Measurements from ENCODE around the gene SUGP2.

DNA sequence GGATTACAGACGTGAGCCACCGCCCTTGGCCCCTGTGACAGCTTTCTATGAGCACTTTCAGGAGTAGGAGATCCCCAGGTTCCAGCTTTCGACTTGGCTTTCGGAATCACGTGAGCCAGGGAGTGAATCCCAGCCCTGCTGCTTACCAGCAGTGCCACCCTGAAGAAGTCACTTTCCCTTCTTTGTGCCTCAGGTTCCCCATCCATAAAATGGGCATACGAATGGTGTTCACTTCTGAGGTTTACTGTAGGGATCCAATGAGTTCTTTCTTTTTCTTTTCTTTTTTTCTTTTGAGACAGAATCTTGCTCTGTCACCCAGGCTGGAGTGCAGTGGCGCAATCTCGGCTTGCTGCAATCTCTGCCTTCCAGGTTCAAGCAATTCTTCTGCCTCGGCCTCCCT, 88.0 kb downstream of the SUGP2 start:
- TF ChIP-seq CREB1 (CRISPR knock-in tag; IDR thresholded peaks at IDR 0.05; ENCODE audit: low read depth) (no peak), EZH2 (IDR thresholded peaks at IDR 0.05; ENCODE audit: low read depth, unreplicated experiment) (no peak), JUNB (IDR thresholded peaks at IDR 0.05; ENCODE audit: unreplicated experiment) (no peak), POLR2AphosphoS5 (IDR thresholded peaks at IDR 0.05; ENCODE audit: low read depth) (no peak), STAT1 (IDR thresholded peaks at IDR 0.05; ENCODE audit: unreplicated experiment) (no peak), EZH2phosphoT487 (IDR thresholded peaks at IDR 0.05; ENCODE audit: unreplicated experiment) (no peak), ZNF114 (CRISPR knock-in tag; IDR thresholded peaks at IDR 0.05) (no peak), ZNF331 (CRISPR knock-in tag; IDR thresholded peaks at IDR 0.05; ENCODE audit: low read depth) (no peak), NANOG (IDR thresholded peaks at IDR 0.05; ENCODE audit: borderline replicate concordance) (no peak)
- TF ChIP-seq, protein P1, sequence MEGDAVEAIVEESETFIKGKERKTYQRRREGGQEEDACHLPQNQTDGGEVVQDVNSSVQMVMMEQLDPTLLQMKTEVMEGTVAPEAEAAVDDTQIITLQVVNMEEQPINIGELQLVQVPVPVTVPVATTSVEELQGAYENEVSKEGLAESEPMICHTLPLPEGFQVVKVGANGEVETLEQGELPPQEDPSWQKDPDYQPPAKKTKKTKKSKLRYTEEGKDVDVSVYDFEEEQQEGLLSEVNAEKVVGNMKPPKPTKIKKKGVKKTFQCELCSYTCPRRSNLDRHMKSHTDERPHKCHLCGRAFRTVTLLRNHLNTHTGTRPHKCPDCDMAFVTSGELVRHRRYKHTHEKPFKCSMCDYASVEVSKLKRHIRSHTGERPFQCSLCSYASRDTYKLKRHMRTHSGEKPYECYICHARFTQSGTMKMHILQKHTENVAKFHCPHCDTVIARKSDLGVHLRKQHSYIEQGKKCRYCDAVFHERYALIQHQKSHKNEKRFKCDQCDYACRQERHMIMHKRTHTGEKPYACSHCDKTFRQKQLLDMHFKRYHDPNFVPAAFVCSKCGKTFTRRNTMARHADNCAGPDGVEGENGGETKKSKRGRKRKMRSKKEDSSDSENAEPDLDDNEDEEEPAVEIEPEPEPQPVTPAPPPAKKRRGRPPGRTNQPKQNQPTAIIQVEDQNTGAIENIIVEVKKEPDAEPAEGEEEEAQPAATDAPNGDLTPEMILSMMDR (conservative IDR thresholded peaks at IDR 0.05; ENCODE audit: low read depth in 2 of 2) = no peak
- TF ChIP-seq, protein P2, sequence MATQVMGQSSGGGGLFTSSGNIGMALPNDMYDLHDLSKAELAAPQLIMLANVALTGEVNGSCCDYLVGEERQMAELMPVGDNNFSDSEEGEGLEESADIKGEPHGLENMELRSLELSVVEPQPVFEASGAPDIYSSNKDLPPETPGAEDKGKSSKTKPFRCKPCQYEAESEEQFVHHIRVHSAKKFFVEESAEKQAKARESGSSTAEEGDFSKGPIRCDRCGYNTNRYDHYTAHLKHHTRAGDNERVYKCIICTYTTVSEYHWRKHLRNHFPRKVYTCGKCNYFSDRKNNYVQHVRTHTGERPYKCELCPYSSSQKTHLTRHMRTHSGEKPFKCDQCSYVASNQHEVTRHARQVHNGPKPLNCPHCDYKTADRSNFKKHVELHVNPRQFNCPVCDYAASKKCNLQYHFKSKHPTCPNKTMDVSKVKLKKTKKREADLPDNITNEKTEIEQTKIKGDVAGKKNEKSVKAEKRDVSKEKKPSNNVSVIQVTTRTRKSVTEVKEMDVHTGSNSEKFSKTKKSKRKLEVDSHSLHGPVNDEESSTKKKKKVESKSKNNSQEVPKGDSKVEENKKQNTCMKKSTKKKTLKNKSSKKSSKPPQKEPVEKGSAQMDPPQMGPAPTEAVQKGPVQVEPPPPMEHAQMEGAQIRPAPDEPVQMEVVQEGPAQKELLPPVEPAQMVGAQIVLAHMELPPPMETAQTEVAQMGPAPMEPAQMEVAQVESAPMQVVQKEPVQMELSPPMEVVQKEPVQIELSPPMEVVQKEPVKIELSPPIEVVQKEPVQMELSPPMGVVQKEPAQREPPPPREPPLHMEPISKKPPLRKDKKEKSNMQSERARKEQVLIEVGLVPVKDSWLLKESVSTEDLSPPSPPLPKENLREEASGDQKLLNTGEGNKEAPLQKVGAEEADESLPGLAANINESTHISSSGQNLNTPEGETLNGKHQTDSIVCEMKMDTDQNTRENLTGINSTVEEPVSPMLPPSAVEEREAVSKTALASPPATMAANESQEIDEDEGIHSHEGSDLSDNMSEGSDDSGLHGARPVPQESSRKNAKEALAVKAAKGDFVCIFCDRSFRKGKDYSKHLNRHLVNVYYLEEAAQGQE (IDR thresholded peaks at IDR 0.05; ENCODE audit: unreplicated experiment) = no peak
- TF ChIP-seq, protein P3, sequence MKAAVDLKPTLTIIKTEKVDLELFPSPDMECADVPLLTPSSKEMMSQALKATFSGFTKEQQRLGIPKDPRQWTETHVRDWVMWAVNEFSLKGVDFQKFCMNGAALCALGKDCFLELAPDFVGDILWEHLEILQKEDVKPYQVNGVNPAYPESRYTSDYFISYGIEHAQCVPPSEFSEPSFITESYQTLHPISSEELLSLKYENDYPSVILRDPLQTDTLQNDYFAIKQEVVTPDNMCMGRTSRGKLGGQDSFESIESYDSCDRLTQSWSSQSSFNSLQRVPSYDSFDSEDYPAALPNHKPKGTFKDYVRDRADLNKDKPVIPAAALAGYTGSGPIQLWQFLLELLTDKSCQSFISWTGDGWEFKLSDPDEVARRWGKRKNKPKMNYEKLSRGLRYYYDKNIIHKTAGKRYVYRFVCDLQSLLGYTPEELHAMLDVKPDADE (IDR thresholded peaks at IDR 0.05) = no peak
- TF ChIP-seq, protein P4, sequence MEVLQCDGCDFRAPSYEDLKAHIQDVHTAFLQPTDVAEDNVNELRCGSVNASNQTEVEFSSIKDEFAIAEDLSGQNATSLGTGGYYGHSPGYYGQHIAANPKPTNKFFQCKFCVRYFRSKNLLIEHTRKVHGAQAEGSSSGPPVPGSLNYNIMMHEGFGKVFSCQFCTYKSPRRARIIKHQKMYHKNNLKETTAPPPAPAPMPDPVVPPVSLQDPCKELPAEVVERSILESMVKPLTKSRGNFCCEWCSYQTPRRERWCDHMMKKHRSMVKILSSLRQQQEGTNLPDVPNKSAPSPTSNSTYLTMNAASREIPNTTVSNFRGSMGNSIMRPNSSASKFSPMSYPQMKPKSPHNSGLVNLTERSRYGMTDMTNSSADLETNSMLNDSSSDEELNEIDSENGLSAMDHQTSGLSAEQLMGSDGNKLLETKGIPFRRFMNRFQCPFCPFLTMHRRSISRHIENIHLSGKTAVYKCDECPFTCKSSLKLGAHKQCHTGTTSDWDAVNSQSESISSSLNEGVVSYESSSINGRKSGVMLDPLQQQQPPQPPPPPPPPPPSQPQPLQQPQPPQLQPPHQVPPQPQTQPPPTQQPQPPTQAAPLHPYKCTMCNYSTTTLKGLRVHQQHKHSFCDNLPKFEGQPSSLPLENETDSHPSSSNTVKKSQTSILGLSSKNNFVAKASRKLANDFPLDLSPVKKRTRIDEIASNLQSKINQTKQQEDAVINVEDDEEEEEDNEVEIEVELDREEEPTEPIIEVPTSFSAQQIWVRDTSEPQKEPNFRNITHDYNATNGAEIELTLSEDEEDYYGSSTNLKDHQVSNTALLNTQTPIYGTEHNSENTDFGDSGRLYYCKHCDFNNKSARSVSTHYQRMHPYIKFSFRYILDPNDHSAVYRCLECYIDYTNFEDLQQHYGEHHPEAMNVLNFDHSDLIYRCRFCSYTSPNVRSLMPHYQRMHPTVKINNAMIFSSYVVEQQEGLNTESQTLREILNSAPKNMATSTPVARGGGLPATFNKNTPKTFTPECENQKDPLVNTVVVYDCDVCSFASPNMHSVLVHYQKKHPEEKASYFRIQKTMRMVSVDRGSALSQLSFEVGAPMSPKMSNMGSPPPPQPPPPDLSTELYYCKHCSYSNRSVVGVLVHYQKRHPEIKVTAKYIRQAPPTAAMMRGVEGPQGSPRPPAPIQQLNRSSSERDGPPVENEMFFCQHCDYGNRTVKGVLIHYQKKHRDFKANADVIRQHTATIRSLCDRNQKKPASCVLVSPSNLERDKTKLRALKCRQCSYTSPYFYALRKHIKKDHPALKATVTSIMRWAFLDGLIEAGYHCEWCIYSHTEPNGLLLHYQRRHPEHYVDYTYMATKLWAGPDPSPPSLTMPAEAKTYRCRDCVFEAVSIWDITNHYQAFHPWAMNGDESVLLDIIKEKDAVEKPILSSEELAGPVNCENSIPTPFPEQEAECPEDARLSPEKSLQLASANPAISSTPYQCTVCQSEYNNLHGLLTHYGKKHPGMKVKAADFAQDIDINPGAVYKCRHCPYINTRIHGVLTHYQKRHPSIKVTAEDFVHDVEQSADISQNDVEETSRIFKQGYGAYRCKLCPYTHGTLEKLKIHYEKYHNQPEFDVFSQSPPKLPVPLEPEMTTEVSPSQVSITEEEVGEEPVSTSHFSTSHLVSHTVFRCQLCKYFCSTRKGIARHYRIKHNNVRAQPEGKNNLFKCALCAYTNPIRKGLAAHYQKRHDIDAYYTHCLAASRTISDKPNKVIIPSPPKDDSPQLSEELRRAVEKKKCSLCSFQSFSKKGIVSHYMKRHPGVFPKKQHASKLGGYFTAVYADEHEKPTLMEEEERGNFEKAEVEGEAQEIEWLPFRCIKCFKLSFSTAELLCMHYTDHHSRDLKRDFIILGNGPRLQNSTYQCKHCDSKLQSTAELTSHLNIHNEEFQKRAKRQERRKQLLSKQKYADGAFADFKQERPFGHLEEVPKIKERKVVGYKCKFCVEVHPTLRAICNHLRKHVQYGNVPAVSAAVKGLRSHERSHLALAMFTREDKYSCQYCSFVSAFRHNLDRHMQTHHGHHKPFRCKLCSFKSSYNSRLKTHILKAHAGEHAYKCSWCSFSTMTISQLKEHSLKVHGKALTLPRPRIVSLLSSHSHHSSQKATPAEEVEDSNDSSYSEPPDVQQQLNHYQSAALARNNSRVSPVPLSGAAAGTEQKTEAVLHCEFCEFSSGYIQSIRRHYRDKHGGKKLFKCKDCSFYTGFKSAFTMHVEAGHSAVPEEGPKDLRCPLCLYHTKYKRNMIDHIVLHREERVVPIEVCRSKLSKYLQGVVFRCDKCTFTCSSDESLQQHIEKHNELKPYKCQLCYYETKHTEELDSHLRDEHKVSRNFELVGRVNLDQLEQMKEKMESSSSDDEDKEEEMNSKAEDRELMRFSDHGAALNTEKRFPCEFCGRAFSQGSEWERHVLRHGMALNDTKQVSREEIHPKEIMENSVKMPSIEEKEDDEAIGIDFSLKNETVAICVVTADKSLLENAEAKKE (CRISPR knock-in tag; IDR thresholded peaks at IDR 0.05) = no peak

Measured in GM23338 (cell line).